HepG2 (cell line): Measurements from ENCODE around the gene NAP1L1.

Source experiments
- CREB1 ChIP-seq, 2 experiments: fragments of 450-650 bp in 1 of 2; IDR thresholded peaks; 2 replicates each; pipeline ENCODE4 v1.6.1; 2016 to 2017; ENCODE audit warnings: control low read depth in 1 of 2, mild to moderate bottlenecking in 1 of 2, missing compliant biosample characterization in 1 of 2, missing genetic modification characterization in 1 of 2
- MTA3 ChIP-seq: sonication (generic); formaldehyde crosslinking; IDR thresholded peaks from 2 replicates; pipeline ENCODE4 v1.4.0; 2020; ENCODE audit warnings: missing genetic modification reagents
- NFATC3 ChIP-seq: sonication (generic); formaldehyde crosslinking; IDR thresholded peaks from 2 replicates; pipeline ENCODE4 v1.5.1; 2020; ENCODE audit warnings: mild to moderate bottlenecking, missing genetic modification reagents
- POLR2AphosphoS5 ChIP-seq: IDR thresholded peaks from 2 replicates; pipeline ENCODE4 v1.6.1; 2012; ENCODE audit warnings: low read depth, low read length
- ZNF749 ChIP-seq: sonication (generic); formaldehyde crosslinking; IDR thresholded peaks from 2 replicates; pipeline ENCODE4 v1.8.0; 2022; ENCODE audit warnings: mild to moderate bottlenecking, missing genetic modification reagents, moderate library complexity, borderline replicate concordance
- TF ChIP-seq, protein P1 (sequence below): sonication (generic); formaldehyde crosslinking; IDR thresholded peaks from 2 replicates; pipeline ENCODE4 v1.5.0; 2020; ENCODE audit warnings: mild to moderate bottlenecking, missing genetic modification reagents
- TF ChIP-seq, protein P2 (sequence below): sonication (generic); formaldehyde crosslinking; IDR thresholded peaks from 2 replicates; pipeline ENCODE4 v1.4.0; 2020; ENCODE audit warnings: missing genetic modification reagents
- TF ChIP-seq, protein P3 (sequence below): sonication (generic); formaldehyde crosslinking; IDR thresholded peaks from 2 replicates; pipeline ENCODE4 v1.8.0; 2022; ENCODE audit warnings: low read depth, missing genetic modification reagents
- TF ChIP-seq, protein P4 (sequence below), 2 experiments: sonication (generic) in 1 of 2; formaldehyde crosslinking in 1 of 2; IDR thresholded peaks; 2 replicates each; pipeline versions ENCODE4 v1.4.0 to v1.6.1; 2018 to 2020; ENCODE audit warnings: missing genetic modification reagents in 2 of 2, borderline replicate concordance in 1 of 2, low read depth in 1 of 2, mild to moderate bottlenecking in 1 of 2, missing biosample characterization in 1 of 2
- TF ChIP-seq, protein P5 (sequence below): IDR thresholded peaks from 2 replicates; pipeline ENCODE4 v1.6.1; 2012; ENCODE audit warnings: inconsistent platforms

DNA sequence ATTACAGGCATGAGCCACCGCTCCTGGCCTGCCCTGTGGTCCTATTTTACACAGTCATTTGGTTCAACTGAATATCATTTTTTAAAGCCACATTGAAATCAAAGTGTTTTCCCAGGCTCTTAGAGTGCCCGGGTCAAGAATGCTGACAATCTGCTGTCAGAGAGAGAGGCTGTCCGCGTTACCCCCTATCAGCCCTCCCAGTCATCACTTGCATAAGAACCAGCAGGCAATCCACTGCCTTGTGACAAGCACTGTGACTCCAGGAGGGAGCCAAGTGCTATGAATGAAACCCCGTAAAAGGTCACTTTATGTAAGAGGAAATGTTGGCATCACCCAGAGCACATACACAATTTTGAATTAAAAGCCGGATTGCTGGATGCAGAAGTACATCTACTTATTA is 66.4 kb downstream of the NAP1L1 start:
- TF ChIP-seq NFATC3, result no peak
- TF ChIP-seq, protein P1, sequence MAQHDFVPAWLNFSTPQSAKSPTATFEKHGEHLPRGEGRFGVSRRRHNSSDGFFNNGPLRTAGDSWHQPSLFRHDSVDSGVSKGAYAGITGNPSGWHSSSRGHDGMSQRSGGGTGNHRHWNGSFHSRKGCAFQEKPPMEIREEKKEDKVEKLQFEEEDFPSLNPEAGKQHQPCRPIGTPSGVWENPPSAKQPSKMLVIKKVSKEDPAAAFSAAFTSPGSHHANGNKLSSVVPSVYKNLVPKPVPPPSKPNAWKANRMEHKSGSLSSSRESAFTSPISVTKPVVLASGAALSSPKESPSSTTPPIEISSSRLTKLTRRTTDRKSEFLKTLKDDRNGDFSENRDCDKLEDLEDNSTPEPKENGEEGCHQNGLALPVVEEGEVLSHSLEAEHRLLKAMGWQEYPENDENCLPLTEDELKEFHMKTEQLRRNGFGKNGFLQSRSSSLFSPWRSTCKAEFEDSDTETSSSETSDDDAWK, result no peak
- no peak for TF ChIP-seq MTA3 (CRISPR knock-in tag)
- no peak for TF ChIP-seq POLR2AphosphoS5
- TF ChIP-seq, protein P2, sequence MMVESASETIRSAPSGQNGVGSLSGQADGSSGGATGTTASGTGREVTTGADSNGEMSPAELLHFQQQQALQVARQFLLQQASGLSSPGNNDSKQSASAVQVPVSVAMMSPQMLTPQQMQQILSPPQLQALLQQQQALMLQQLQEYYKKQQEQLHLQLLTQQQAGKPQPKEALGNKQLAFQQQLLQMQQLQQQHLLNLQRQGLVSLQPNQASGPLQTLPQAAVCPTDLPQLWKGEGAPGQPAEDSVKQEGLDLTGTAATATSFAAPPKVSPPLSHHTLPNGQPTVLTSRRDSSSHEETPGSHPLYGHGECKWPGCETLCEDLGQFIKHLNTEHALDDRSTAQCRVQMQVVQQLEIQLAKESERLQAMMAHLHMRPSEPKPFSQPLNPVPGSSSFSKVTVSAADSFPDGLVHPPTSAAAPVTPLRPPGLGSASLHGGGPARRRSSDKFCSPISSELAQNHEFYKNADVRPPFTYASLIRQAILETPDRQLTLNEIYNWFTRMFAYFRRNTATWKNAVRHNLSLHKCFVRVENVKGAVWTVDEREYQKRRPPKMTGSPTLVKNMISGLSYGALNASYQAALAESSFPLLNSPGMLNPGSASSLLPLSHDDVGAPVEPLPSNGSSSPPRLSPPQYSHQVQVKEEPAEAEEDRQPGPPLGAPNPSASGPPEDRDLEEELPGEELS (CRISPR knock-in tag), result no peak
- TF ChIP-seq, protein P3, sequence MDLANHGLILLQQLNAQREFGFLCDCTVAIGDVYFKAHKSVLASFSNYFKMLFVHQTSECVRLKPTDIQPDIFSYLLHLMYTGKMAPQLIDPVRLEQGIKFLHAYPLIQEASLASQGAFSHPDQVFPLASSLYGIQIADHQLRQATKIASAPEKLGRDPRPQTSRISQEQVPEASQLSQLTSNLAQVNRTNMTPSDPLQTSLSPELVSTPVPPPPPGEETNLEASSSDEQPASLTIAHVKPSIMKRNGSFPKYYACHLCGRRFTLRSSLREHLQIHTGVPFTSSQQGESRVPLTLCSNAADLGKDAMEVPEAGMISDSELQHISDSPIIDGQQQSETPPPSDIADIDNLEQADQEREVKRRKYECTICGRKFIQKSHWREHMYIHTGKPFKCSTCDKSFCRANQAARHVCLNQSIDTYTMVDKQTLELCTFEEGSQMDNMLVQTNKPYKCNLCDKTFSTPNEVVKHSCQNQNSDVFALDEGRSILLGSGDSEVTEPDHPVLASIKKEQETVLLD, result no peak
- TF ChIP-seq CREB1 (IDR thresholded peaks at IDR 0.05), result no peak
- no peak for TF ChIP-seq CREB1 (CRISPR knock-in tag; IDR thresholded peaks at IDR 0.05)
- TF ChIP-seq ZNF749 (CRISPR knock-in tag), result no peak
- TF ChIP-seq, protein P4, sequence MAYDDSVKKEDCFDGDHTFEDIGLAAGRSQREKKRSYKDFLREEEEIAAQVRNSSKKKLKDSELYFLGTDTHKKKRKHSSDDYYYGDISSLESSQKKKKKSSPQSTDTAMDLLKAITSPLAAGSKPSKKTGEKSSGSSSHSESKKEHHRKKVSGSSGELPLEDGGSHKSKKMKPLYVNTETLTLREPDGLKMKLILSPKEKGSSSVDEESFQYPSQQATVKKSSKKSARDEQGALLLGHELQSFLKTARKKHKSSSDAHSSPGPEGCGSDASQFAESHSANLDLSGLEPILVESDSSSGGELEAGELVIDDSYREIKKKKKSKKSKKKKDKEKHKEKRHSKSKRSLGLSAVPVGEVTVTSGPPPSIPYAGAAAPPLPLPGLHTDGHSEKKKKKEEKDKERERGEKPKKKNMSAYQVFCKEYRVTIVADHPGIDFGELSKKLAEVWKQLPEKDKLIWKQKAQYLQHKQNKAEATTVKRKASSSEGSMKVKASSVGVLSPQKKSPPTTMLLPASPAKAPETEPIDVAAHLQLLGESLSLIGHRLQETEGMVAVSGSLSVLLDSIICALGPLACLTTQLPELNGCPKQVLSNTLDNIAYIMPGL (CRISPR knock-in tag; IDR thresholded peaks at IDR 0.05; ENCODE audit: borderline replicate concordance in 1 of 2, low read depth in 1 of 2), result no peak
- TF ChIP-seq, protein P5, sequence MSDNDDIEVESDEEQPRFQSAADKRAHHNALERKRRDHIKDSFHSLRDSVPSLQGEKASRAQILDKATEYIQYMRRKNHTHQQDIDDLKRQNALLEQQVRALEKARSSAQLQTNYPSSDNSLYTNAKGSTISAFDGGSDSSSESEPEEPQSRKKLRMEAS, result no peak
